Sigmoid colon (tissue), 4 donors: ENCODE results near the gene TEX50.

Experiments used
- EP300 ChIP-seq, 4 donors: sonication (generic); formaldehyde crosslinking; IDR thresholded peaks; one replicate each; pipeline ENCODE4 v1.6.1; 2017; ENCODE audit warnings: antibody characterized with exemption in 4 of 4
- POLR2A ChIP-seq, 2 donors: fragments of 450-650 bp; IDR thresholded peaks; one replicate each; pipeline ENCODE4 v1.6.1; 2016; ENCODE audit warnings: antibody characterized with exemption in 2 of 2, mild to moderate bottlenecking in 2 of 2, moderate library complexity in 2 of 2
- POLR2AphosphoS5 ChIP-seq, 4 donors: sonication (generic); formaldehyde crosslinking; IDR thresholded peaks; one replicate each; pipeline ENCODE4 v1.6.1; 2017; ENCODE audit warnings: antibody characterized with exemption in 4 of 4
- TF ChIP-seq, protein P1 (sequence below), 4 experiments: fragments of 450-650 bp in 3 of 4; fragments of 200-600 bp in 1 of 4; IDR thresholded peaks; one replicate each; pipeline ENCODE4 v1.5.1; 2016 to 2019; ENCODE audit warnings: antibody characterized with exemption in 4 of 4, mild to moderate bottlenecking in 3 of 4, moderate library complexity in 2 of 4

DNA sequence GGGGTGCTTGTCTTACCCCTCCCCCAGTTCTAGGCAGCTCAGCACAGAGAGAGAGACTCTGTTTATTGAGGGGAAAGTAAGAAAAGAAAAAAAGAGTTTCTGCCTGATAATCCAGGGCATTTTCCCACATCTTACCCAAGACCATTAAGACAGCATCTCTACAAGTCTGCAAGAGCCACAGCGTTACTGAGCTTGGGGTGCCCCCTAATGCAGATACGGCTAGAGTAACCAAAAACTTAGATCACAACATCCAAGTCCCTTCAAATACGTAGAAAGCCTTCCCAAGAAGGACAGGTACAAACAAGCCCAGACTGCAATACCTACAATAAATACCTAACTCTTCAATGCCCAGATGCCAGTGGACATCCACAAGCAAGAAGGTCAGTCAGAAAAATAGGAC is 6.2 kb upstream of the TEX50 start:
- TF ChIP-seq, protein P1, sequence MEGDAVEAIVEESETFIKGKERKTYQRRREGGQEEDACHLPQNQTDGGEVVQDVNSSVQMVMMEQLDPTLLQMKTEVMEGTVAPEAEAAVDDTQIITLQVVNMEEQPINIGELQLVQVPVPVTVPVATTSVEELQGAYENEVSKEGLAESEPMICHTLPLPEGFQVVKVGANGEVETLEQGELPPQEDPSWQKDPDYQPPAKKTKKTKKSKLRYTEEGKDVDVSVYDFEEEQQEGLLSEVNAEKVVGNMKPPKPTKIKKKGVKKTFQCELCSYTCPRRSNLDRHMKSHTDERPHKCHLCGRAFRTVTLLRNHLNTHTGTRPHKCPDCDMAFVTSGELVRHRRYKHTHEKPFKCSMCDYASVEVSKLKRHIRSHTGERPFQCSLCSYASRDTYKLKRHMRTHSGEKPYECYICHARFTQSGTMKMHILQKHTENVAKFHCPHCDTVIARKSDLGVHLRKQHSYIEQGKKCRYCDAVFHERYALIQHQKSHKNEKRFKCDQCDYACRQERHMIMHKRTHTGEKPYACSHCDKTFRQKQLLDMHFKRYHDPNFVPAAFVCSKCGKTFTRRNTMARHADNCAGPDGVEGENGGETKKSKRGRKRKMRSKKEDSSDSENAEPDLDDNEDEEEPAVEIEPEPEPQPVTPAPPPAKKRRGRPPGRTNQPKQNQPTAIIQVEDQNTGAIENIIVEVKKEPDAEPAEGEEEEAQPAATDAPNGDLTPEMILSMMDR (IDR thresholded peaks at IDR 0.05) = no peak
- TF ChIP-seq EP300 (IDR thresholded peaks at IDR 0.05) (no peak), POLR2AphosphoS5 (IDR thresholded peaks at IDR 0.05) (no peak), POLR2A (IDR thresholded peaks at IDR 0.05) (no peak)
